Stimulated activated memory B cell treated with anti-CD40 and anti-IgM and Interleukin-4, amounts not matched to agents 10 μg/mL and 1 μg/mL and 100 μg/mL, for 72 hours (primary cell): Measurements from ENCODE around the gene SYPL2.
"Not testable (repeated sequence)": the region's sequence is repeated elsewhere in the genome, so short reads cannot be mapped to it uniquely, and the experiment has no call there.

Experiments used
- ATAC-seq: fragments of 150-1000 bp; cut with Tn5 transposase; 2 replicates; pipeline ENCODE4 v1.10.0; 2021
- H3K27ac Mint-ChIP-seq: one replicate; pipeline ENCODE4 v1.8.0; 2022; ENCODE audit warnings: mild to moderate bottlenecking, mixed read lengths
- H3K27me3 Mint-ChIP-seq: one replicate; pipeline ENCODE4 v1.8.0; 2022; ENCODE audit warnings: mixed read lengths
- H3K36me3 Mint-ChIP-seq: one replicate; pipeline ENCODE4 v1.8.0; 2022; ENCODE audit warnings: mixed read lengths
- H3K4me1 Mint-ChIP-seq: one replicate; pipeline ENCODE4 v1.8.0; 2022; ENCODE audit warnings: mixed read lengths
- H3K4me3 Mint-ChIP-seq: one replicate; pipeline ENCODE4 v1.8.0; 2022; ENCODE audit warnings: mild to moderate bottlenecking, moderate library complexity, mixed read lengths
- H3K9me3 Mint-ChIP-seq: one replicate; pipeline ENCODE4 v1.8.0; 2022; ENCODE audit warnings: mixed read lengths

SYPL2 gene

GRCh38 chr1:109454497-109455133 is 11.7 kb upstream of the SYPL2 start:
- Mint-ChIP-seq H3K27me3 (peaks cover 49% of the 10 kb centered on the region), H3K4me3 (no peak overlapping the region), H3K4me1 (no peaks in the 10 kb centered on the region), H3K9me3 (peaks cover 10% of the 10 kb centered on the region), H3K27ac (no peak overlapping the region), H3K36me3 (peaks cover 5% of the 10 kb centered on the region)
- no peak for ATAC-seq

- peaks cover 5% of the 10 kb centered on the region for H3K36me3 Mint-ChIP-seq
- H3K27me3 Mint-ChIP-seq: peaks cover 33% of the 10 kb centered on the region
- H3K4me1 Mint-ChIP-seq: no peaks in the 10 kb centered on the region
- peaks cover 6% of the 10 kb centered on the region for H3K9me3 Mint-ChIP-seq
- no peak overlapping the region for H3K4me3 Mint-ChIP-seq
- ATAC-seq: no peak
- no peak overlapping the region for H3K27ac Mint-ChIP-seq
Measured at GRCh38 chr1:109457819-109458218, 8.5 kb upstream of the SYPL2 start.

GRCh38 chr1:109466125-109466451 is 258 bp upstream of the SYPL2 start:
- H3K27me3 Mint-ChIP-seq: peaks cover 86% of the 10 kb centered on the region
- no peak for ATAC-seq
- H3K36me3 Mint-ChIP-seq: no peaks in the 10 kb centered on the region
- H3K4me1 Mint-ChIP-seq: peaks cover 5% of the 10 kb centered on the region
- H3K27ac Mint-ChIP-seq: no peak overlapping the region
- H3K4me3 Mint-ChIP-seq: peak overlapping the region; percentile 5
- H3K9me3 Mint-ChIP-seq: no peaks in the 10 kb centered on the region

GRCh38 chr1:109467301-109467777 is 993 bp downstream of the SYPL2 start:
- H3K36me3 Mint-ChIP-seq: no peaks in the 10 kb centered on the region
- H3K9me3 Mint-ChIP-seq: no peaks in the 10 kb centered on the region
- no peak overlapping the region for H3K4me3 Mint-ChIP-seq
- no peak for ATAC-seq
- H3K4me1 Mint-ChIP-seq: peaks cover 5% of the 10 kb centered on the region
- H3K27ac Mint-ChIP-seq: no peak overlapping the region
- peaks cover 93% of the 10 kb centered on the region for H3K27me3 Mint-ChIP-seq

- H3K27ac Mint-ChIP-seq: no peak overlapping the region
- no peaks in the 10 kb centered on the region for H3K9me3 Mint-ChIP-seq
- H3K27me3 Mint-ChIP-seq: peaks cover 93% of the 10 kb centered on the region
- H3K36me3 Mint-ChIP-seq: no peaks in the 10 kb centered on the region
- peaks cover 5% of the 10 kb centered on the region for H3K4me1 Mint-ChIP-seq
- no peak for ATAC-seq
- no peak overlapping the region for H3K4me3 Mint-ChIP-seq
Measured at GRCh38 chr1:109468061-109468460, 1.7 kb downstream of the SYPL2 start.

- Mint-ChIP-seq H3K27ac (no peak overlapping the region), H3K9me3 (no peaks in the 10 kb centered on the region), H3K4me3 (no peak overlapping the region), H3K4me1 (peaks cover 5% of the 10 kb centered on the region), H3K27me3 (peaks cover 89% of the 10 kb centered on the region), H3K36me3 (no peaks in the 10 kb centered on the region)
- ATAC-seq: no peak
Measured at GRCh38 chr1:109468903-109469302, 2.6 kb downstream of the SYPL2 start.

- Mint-ChIP-seq H3K27ac (no peak overlapping the region), H3K4me1 (peaks cover 5% of the 10 kb centered on the region), H3K9me3 (no peaks in the 10 kb centered on the region), H3K36me3 (no peaks in the 10 kb centered on the region), H3K27me3 (peaks cover 81% of the 10 kb centered on the region), H3K4me3 (no peak overlapping the region)
- no peak for ATAC-seq
Measured at GRCh38 chr1:109470245-109470644, 3.9 kb downstream of the SYPL2 start.

- Mint-ChIP-seq H3K9me3 (no peaks in the 10 kb centered on the region), H3K36me3 (no peaks in the 10 kb centered on the region), H3K4me1 (no peaks in the 10 kb centered on the region), H3K27me3 (peaks cover 85% of the 10 kb centered on the region), H3K27ac (no peak overlapping the region), H3K4me3 (no peak overlapping the region)
- no peak for ATAC-seq
Measured at GRCh38 chr1:109472779-109473178, 6.4 kb downstream of the SYPL2 start.

GRCh38 chr1:109473284-109474057 is 7.1 kb downstream of the SYPL2 start:
- H3K36me3 Mint-ChIP-seq, H3K4me1 Mint-ChIP-seq, H3K9me3 Mint-ChIP-seq, H3K4me3 Mint-ChIP-seq, ATAC-seq, H3K27ac Mint-ChIP-seq: not testable (repeated sequence)
- H3K27me3 Mint-ChIP-seq: peaks cover 84% of the 10 kb centered on the region

GRCh38 chr1:109474697-109475096 is 8.4 kb downstream of the SYPL2 start:
- ATAC-seq: no peak
- peaks cover 84% of the 10 kb centered on the region for H3K27me3 Mint-ChIP-seq

GRCh38 chr1:109475261-109475660 is 8.9 kb downstream of the SYPL2 start:
- Mint-ChIP-seq H3K36me3 (no peaks in the 10 kb centered on the region), H3K9me3 (no peaks in the 10 kb centered on the region), H3K27me3 (peaks cover 85% of the 10 kb centered on the region), H3K4me3 (no peak overlapping the region), H3K4me1 (no peaks in the 10 kb centered on the region), H3K27ac (no peak overlapping the region)
- no peak for ATAC-seq

More at GRCh38 chr1:109474697-109475096, 8.4 kb downstream of the SYPL2 start:
- no peaks in the 10 kb centered on the region for H3K4me1 Mint-ChIP-seq
- no peak overlapping the region for H3K4me3 Mint-ChIP-seq
- no peaks in the 10 kb centered on the region for H3K36me3 Mint-ChIP-seq
- H3K9me3 Mint-ChIP-seq: no peaks in the 10 kb centered on the region
- H3K27ac Mint-ChIP-seq: no peak overlapping the region

GRCh38 chr1:109476825-109477224 is 10.5 kb downstream of the SYPL2 start:
- Mint-ChIP-seq H3K27ac (no peak overlapping the region), H3K27me3 (peaks cover 82% of the 10 kb centered on the region)

GRCh38 chr1:109477821-109478220 is 11.5 kb downstream of the SYPL2 start:
- H3K27ac Mint-ChIP-seq: no peak overlapping the region
- peaks cover 3% of the 10 kb centered on the region for H3K4me1 Mint-ChIP-seq
- no peaks in the 10 kb centered on the region for H3K36me3 Mint-ChIP-seq
- H3K27me3 Mint-ChIP-seq: peaks cover 72% of the 10 kb centered on the region
- H3K9me3 Mint-ChIP-seq: no peaks in the 10 kb centered on the region
- no peak overlapping the region for H3K4me3 Mint-ChIP-seq
- no peak for ATAC-seq

More at GRCh38 chr1:109476825-109477224, 10.5 kb downstream of the SYPL2 start:
- no peaks in the 10 kb centered on the region for H3K36me3 Mint-ChIP-seq
- H3K4me1 Mint-ChIP-seq: no peaks in the 10 kb centered on the region
- ATAC-seq: no peak
- H3K4me3 Mint-ChIP-seq: no peak overlapping the region
- H3K9me3 Mint-ChIP-seq: no peaks in the 10 kb centered on the region

GRCh38 chr1:109478806-109479205 is 12.5 kb downstream of the SYPL2 start:
- Mint-ChIP-seq H3K4me1 (peaks cover 10% of the 10 kb centered on the region), H3K36me3 (no peaks in the 10 kb centered on the region), H3K9me3 (no peaks in the 10 kb centered on the region), H3K27ac (no peak overlapping the region), H3K4me3 (no peak overlapping the region), H3K27me3 (peaks cover 66% of the 10 kb centered on the region)
- ATAC-seq: no peak

- H3K4me3 Mint-ChIP-seq: no peak overlapping the region
- peaks cover 13% of the 10 kb centered on the region for H3K4me1 Mint-ChIP-seq
- H3K9me3 Mint-ChIP-seq: no peaks in the 10 kb centered on the region
- H3K27me3 Mint-ChIP-seq: peaks cover 66% of the 10 kb centered on the region
- H3K27ac Mint-ChIP-seq: no peak overlapping the region
- H3K36me3 Mint-ChIP-seq: no peaks in the 10 kb centered on the region
- ATAC-seq: no peak
Measured at GRCh38 chr1:109479311-109479710, 13.0 kb downstream of the SYPL2 start.

GRCh38 chr1:109479901-109480300 is 13.6 kb downstream of the SYPL2 start:
- Mint-ChIP-seq H3K27me3 (peaks cover 64% of the 10 kb centered on the region), H3K27ac (no peak overlapping the region), H3K36me3 (no peaks in the 10 kb centered on the region), H3K4me1 (peaks cover 19% of the 10 kb centered on the region), H3K4me3 (no peak overlapping the region), H3K9me3 (no peaks in the 10 kb centered on the region)
- no peak for ATAC-seq
